HEK293 (cell line): Measurements from ENCODE around the gene DNAAF5.
A peak's percentile ranks its signal among the peaks of the same experiment; 100 is the strongest.

Experiments used
- CTCF ChIP-seq: fragments of 450-650 bp; formaldehyde crosslinking; IDR thresholded peaks from 2 replicates; pipeline ENCODE4 v1.5.1; 2016; ENCODE audit warnings: missing biosample characterization, missing genetic modification characterization
- PATZ1 ChIP-seq: fragments of 450-650 bp; formaldehyde crosslinking; IDR thresholded peaks from 2 replicates; pipeline ENCODE4 v1.5.1; 2016; ENCODE audit warnings: missing biosample characterization, missing genetic modification characterization
- ZBTB20 ChIP-seq: fragments of 450-650 bp; formaldehyde crosslinking; IDR thresholded peaks from 2 replicates; pipeline ENCODE4 v1.5.1; 2016; ENCODE audit warnings: missing biosample characterization, missing genetic modification characterization
- ZNF133 ChIP-seq: fragments of 450-650 bp; formaldehyde crosslinking; IDR thresholded peaks from 2 replicates; pipeline ENCODE4 v1.5.1; 2016; ENCODE audit warnings: missing biosample characterization, missing genetic modification characterization
- ZNF549 ChIP-seq: fragments of 450-650 bp; IDR thresholded peaks from 2 replicates; pipeline ENCODE4 v1.5.1; 2018; ENCODE audit warnings: missing biosample characterization, missing genetic modification characterization, mild to moderate bottlenecking, inconsistent platforms, moderate library complexity
- ZNF571 ChIP-seq: fragments of 450-650 bp; formaldehyde crosslinking; IDR thresholded peaks from 2 replicates; pipeline ENCODE4 v1.5.0; 2017; ENCODE audit warnings: missing biosample characterization, missing genetic modification characterization
- ZNF704 ChIP-seq: fragments of 450-650 bp; formaldehyde crosslinking; IDR thresholded peaks from 2 replicates; pipeline ENCODE4 v1.5.1; 2016; ENCODE audit warnings: missing biosample characterization, missing genetic modification characterization
- ZNF776 ChIP-seq: fragments of 450-650 bp; formaldehyde crosslinking; IDR thresholded peaks from 2 replicates; pipeline ENCODE4 v1.5.0; 2017; ENCODE audit warnings: missing biosample characterization, missing genetic modification characterization, borderline replicate concordance

- TF ChIP-seq ZBTB20 (tag by site-specific recombination) (no peak), ZNF549 (tag by site-specific recombination) (no peak), ZNF571 (no peak), ZNF133 (no peak), ZNF704 (no peak), CTCF (tag by site-specific recombination) (no peak), PATZ1 (peak; percentile 84), ZNF776 (no peak)
Measured at GRCh38 chr7:815284-816216, 89.1 kb downstream of the DNAAF5 start.
